Epithelial cell of esophagus (primary cell): ENCODE data around the gene NKAIN2.
"Not testable (repeated sequence)": the region's sequence is repeated elsewhere in the genome, so short reads cannot be mapped to it uniquely, and the experiment has no call there.

Source experiments
- DNase-seq: peaks from one replicate; pipeline ENCODE4 v3.0.0; 2010; ENCODE audit warnings: low read depth
- H3K4me3 ChIP-seq: 2 replicates; pipeline ENCODE4 v1.5.1; 2011; ENCODE audit warnings: mild to moderate bottlenecking, low read length, control low read depth
- CTCF ChIP-seq: IDR thresholded peaks from 2 replicates; pipeline ENCODE4 v1.5.1; 2011; ENCODE audit warnings: low read depth, mild to moderate bottlenecking, low read length, control low read depth, inconsistent platforms; ENCODE audit not compliant: insufficient read depth; ENCODE audit errors: missing control alignments

NKAIN2 gene

GRCh38 chr6:124273701-124274100 is 470.0 kb downstream of the NKAIN2 start:
- no peak for TF ChIP-seq CTCF
- no peak for DNase-seq
- no peak overlapping the region for H3K4me3 ChIP-seq

- no peak overlapping the region for H3K4me3 ChIP-seq
- no peak for TF ChIP-seq CTCF
- DNase-seq = no peak
Observed at GRCh38 chr6:124282541-124282940, 478.9 kb downstream of the NKAIN2 start.

- no peak overlapping the region for H3K4me3 ChIP-seq
- DNase-seq = no peak
- no peak for TF ChIP-seq CTCF
Observed at GRCh38 chr6:124283486-124283885, 479.8 kb downstream of the NKAIN2 start.

- H3K4me3 ChIP-seq = no peak overlapping the region
- no peak for TF ChIP-seq CTCF
- DNase-seq = no peak
Observed at GRCh38 chr6:124285146-124285545, 481.5 kb downstream of the NKAIN2 start.

- TF ChIP-seq CTCF = no peak
- DNase-seq = no peak
- no peak overlapping the region for H3K4me3 ChIP-seq
Observed at GRCh38 chr6:124294574-124295200, 491.0 kb downstream of the NKAIN2 start.

- no peak overlapping the region for H3K4me3 ChIP-seq
- TF ChIP-seq CTCF = no peak
Observed at GRCh38 chr6:124297507-124297906, 493.8 kb downstream of the NKAIN2 start.

GRCh38 chr6:124298730-124299129 is 495.1 kb downstream of the NKAIN2 start:
- H3K4me3 ChIP-seq = no peak overlapping the region
- no peak for TF ChIP-seq CTCF
- no peak for DNase-seq

More at GRCh38 chr6:124297507-124297906, 493.8 kb downstream of the NKAIN2 start:
- DNase-seq = no peak

- DNase-seq, H3K4me3 ChIP-seq: not testable (repeated sequence)
Observed at GRCh38 chr6:124300907-124301306, 497.2 kb downstream of the NKAIN2 start.
